HFFc6 (cell line): ENCODE results near the gene CDH22. TPM values are rescaled to one million over a fixed set of nuclear protein-coding genes. Genes with fewer than 3 reads are reported as not detected.

ENCODE experiments used
- DNase-seq: peaks from one replicate; pipeline ENCODE4 v3.0.0-alpha.2; 2018
- H3K27ac Mint-ChIP-seq: 2 replicates; pipeline ENCODE4 v1.8.0; 2020; ENCODE audit warnings: mild to moderate bottlenecking, mixed read lengths
- H3K27me3 Mint-ChIP-seq: 2 replicates; pipeline ENCODE4 v1.8.0; 2021; ENCODE audit warnings: mild to moderate bottlenecking, moderate library complexity, mixed read lengths; ENCODE audit not compliant: insufficient read depth
- H3K36me3 Mint-ChIP-seq: 2 replicates; pipeline ENCODE4 v1.8.0; 2021; ENCODE audit warnings: low read depth, mixed read lengths
- H3K4me1 Mint-ChIP-seq: 2 replicates; pipeline ENCODE4 v1.8.0; 2020; ENCODE audit warnings: low read depth, mixed read lengths
- H3K4me3 Mint-ChIP-seq: 2 replicates; pipeline ENCODE4 v1.8.0; 2020; ENCODE audit warnings: mild to moderate bottlenecking, moderate library complexity, mixed read lengths
- H3K9me3 Mint-ChIP-seq: 2 replicates; pipeline ENCODE4 v1.8.0; 2020; ENCODE audit warnings: mild to moderate bottlenecking, mixed read lengths
- CTCF ChIP-seq: fragments of 200-600 bp; sonication (generic); IDR thresholded peaks from 2 replicates; pipeline ENCODE4 v1.5.0; 2021; ENCODE audit warnings: antibody characterized with exemption, mild to moderate bottlenecking
- total RNA-seq, 6 experiments: library from RNA; stranded (reverse); fragmentation: NEBNext Ultra II Directional; extraction: Animal tissue kit (Norgen Biotek cat#: 25700); gene quantifications; 2 replicates in 1 of 6; 3 replicates in 5 of 6; pipeline ENCODE4 v1.2.3, GENCODE V29; 2021

Gene CDH22
- total RNA-seq, 6 experiments from 2014 or later, result not detected

- Mint-ChIP-seq H3K4me3 (no peak overlapping the region), H3K27ac (no peak overlapping the region), H3K9me3 (no peaks in the 10 kb centered on the region), H3K27me3 (peaks cover 43% of the 10 kb centered on the region), H3K4me1 (no peaks in the 10 kb centered on the region), H3K36me3 (no peaks in the 10 kb centered on the region)
- DNase-seq, result no peak
- TF ChIP-seq CTCF, result no peak
Measured at GRCh38 chr20:46328200-46328882, 20.0 kb upstream of the CDH22 start.

GRCh38 chr20:46327557-46327956 is 19.3 kb upstream of the CDH22 start:
- no peaks in the 10 kb centered on the region for H3K36me3 Mint-ChIP-seq
- H3K9me3 Mint-ChIP-seq, result no peaks in the 10 kb centered on the region
- DNase-seq, result no peak
- TF ChIP-seq CTCF, result no peak
- no peak overlapping the region for H3K27ac Mint-ChIP-seq
- no peak overlapping the region for H3K4me3 Mint-ChIP-seq
- peaks cover 45% of the 10 kb centered on the region for H3K27me3 Mint-ChIP-seq
- H3K4me1 Mint-ChIP-seq, result no peaks in the 10 kb centered on the region

- H3K4me1 Mint-ChIP-seq, result no peaks in the 10 kb centered on the region
- H3K27ac Mint-ChIP-seq, result no peak overlapping the region
- H3K4me3 Mint-ChIP-seq, result no peak overlapping the region
- no peaks in the 10 kb centered on the region for H3K9me3 Mint-ChIP-seq
- no peak for TF ChIP-seq CTCF
- no peak for DNase-seq
- H3K27me3 Mint-ChIP-seq, result peaks cover 47% of the 10 kb centered on the region
- no peaks in the 10 kb centered on the region for H3K36me3 Mint-ChIP-seq
Measured at GRCh38 chr20:46325789-46326188, 17.5 kb upstream of the CDH22 start.

GRCh38 chr20:46324960-46325703 is 16.8 kb upstream of the CDH22 start:
- Mint-ChIP-seq H3K27ac (no peak overlapping the region), H3K4me1 (no peaks in the 10 kb centered on the region), H3K36me3 (no peaks in the 10 kb centered on the region), H3K4me3 (no peak overlapping the region), H3K27me3 (peaks cover 52% of the 10 kb centered on the region), H3K9me3 (no peaks in the 10 kb centered on the region)
- DNase-seq, result peak; percentile 34
- TF ChIP-seq CTCF, result peak; percentile 69

GRCh38 chr20:46324379-46324778 is 16.1 kb upstream of the CDH22 start:
- Mint-ChIP-seq H3K9me3 (no peaks in the 10 kb centered on the region), H3K4me1 (no peaks in the 10 kb centered on the region), H3K27ac (no peak overlapping the region), H3K36me3 (no peaks in the 10 kb centered on the region), H3K27me3 (peaks cover 56% of the 10 kb centered on the region), H3K4me3 (no peak overlapping the region)
- no peak for TF ChIP-seq CTCF
- no peak for DNase-seq
